Caco-2 (cell line): ENCODE measurements around the gene OTUB1. TPM values are rescaled to one million over a fixed set of nuclear protein-coding genes. Genes with fewer than 3 reads are reported as not detected.
"Not testable (repeated sequence)": the region's sequence is repeated elsewhere in the genome, so short reads cannot be mapped to it uniquely, and the experiment has no call there.

Experiments
- BruUV-seq: library from RNA; stranded (reverse); fragments of 400-500 nt; replicated peaks from 2 replicates; lab custom pipeline; 2021; lab: Mats Ljungman, UMichigan
- CTCF ChIA-PET: fragments of 300-600 bp; sonication (Branson Sonifier 250); formaldehyde crosslinking; loops from one replicate; lab custom pipeline; 2022; ENCODE audit warnings: antibody characterized with exemption; lab: Charles Lee
- POLR2A ChIA-PET: fragments of 300-600 bp; sonication (Branson Sonifier 250); formaldehyde crosslinking; loops from one replicate; lab custom pipeline; 2022; ENCODE audit warnings: antibody characterized with exemption; lab: Charles Lee
- DNase-seq, 2 experiments: peaks; one replicate each; pipeline versions ENCODE4 v3.0.0 to v3.0.0-alpha.2; 2020 to 2022
- H3K27me3 ChIP-seq: replicated peaks from 2 replicates; pipeline ENCODE4 v1.6.0; 2011; ENCODE audit warnings: low read length; ENCODE audit not compliant: control insufficient read depth, insufficient read depth
- H3K36me3 ChIP-seq: 2 replicates; pipeline ENCODE4 v1.5.1; 2011; ENCODE audit warnings: low read length; ENCODE audit not compliant: control insufficient read depth, insufficient read depth
- H3K4me1 ChIP-seq: fragments of 250-450 bp; sonication (Bioruptor Pico); 2 replicates; pipeline ENCODE4 v1.5.1; 2020; ENCODE audit warnings: mild to moderate bottlenecking
- H3K4me3 ChIP-seq: 2 replicates; pipeline ENCODE4 v1.5.1; 2011; ENCODE audit warnings: low read depth, mild to moderate bottlenecking, control low read depth, low read length
- H3K9me3 ChIP-seq: fragments of 250-450 bp; sonication (Bioruptor Pico); 2 replicates; pipeline ENCODE4 v1.5.1; 2020; ENCODE audit warnings: mild to moderate bottlenecking, moderate library complexity
- H3K27ac Mint-ChIP-seq: one replicate; pipeline ENCODE4 v1.8.0; 2022; ENCODE audit warnings: mixed read lengths; ENCODE audit not compliant: unreplicated experiment
- H3K27me3 Mint-ChIP-seq: one replicate; pipeline ENCODE4 v1.8.0; 2022; ENCODE audit warnings: mixed read lengths; ENCODE audit not compliant: insufficient read depth, unreplicated experiment
- H3K36me3 Mint-ChIP-seq: one replicate; pipeline ENCODE4 v1.8.0; 2022; ENCODE audit warnings: mild to moderate bottlenecking, mixed read lengths; ENCODE audit not compliant: insufficient read depth, unreplicated experiment
- H3K4me1 Mint-ChIP-seq: one replicate; pipeline ENCODE4 v1.8.0; 2022; ENCODE audit warnings: low read depth, mixed read lengths; ENCODE audit not compliant: unreplicated experiment
- H3K4me3 Mint-ChIP-seq: one replicate; pipeline ENCODE4 v1.8.0; 2022; ENCODE audit warnings: mild to moderate bottlenecking, moderate library complexity, mixed read lengths; ENCODE audit not compliant: unreplicated experiment
- H3K9me3 Mint-ChIP-seq: one replicate; pipeline ENCODE4 v1.8.0; 2022; ENCODE audit warnings: mixed read lengths; ENCODE audit not compliant: unreplicated experiment
- CTCF ChIP-seq, 2 experiments: fragments of 200-600 bp in 1 of 2; IDR thresholded peaks; 1 replicate in 1 of 2; 2 replicates in 1 of 2; pipeline versions ENCODE4 v1.5.1 to v1.8.0; 2011 to 2022; ENCODE audit warnings: antibody characterized with exemption in 1 of 2, control low read depth in 1 of 2, inconsistent platforms in 1 of 2, low read depth in 1 of 2, low read length in 1 of 2, mild to moderate bottlenecking in 1 of 2, moderate library complexity in 1 of 2; ENCODE audit not compliant: insufficient read depth in 1 of 2, severe bottlenecking in 1 of 2, unreplicated experiment in 1 of 2
- intact Hi-C: fragments of 100-400 bp; cut with micrococcal nuclease; formaldehyde crosslinking; loops from one replicate; pipeline ENCODE4 v1.10.0; 2022; ENCODE audit not compliant: unreplicated experiment
- total RNA-seq: library from RNA; stranded (reverse); gene quantifications from 2 replicates; pipeline ENCODE4 v1.2.3, GENCODE V29; 2022

OTUB1 gene
- total RNA-seq, 1 experiment from 2014 or later, result 152 TPM

DNA sequence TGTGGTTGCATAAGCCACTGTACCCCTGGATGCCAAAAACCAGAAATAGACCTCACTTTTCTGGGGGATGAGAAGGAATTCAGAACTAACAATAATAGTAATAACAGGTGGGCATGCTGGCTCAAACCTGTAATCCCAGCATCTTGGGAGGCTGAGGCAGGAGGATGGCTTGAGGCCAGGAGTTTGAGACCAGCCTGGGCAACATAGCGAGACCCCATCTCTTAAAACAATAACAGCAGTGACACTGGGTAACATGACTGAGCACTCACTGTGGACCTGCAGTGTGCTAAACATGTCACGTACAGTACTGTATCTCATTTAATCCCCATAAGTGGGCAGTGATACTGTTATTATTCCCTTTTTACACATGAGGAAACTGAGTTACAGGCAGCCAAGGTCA, 59.5 kb downstream of the OTUB1 start:
- Mint-ChIP-seq H3K4me1 (peaks cover 7% of the 10 kb centered on the region), H3K36me3 (no peaks in the 10 kb centered on the region), H3K27ac (no peak overlapping the region), H3K4me3 (no peak overlapping the region), H3K27me3 (no peaks in the 10 kb centered on the region), H3K9me3 (no peaks in the 10 kb centered on the region)
- Histone ChIP-seq H3K27me3 (no peaks in the 10 kb centered on the region), H3K9me3 (no peaks in the 10 kb centered on the region), H3K4me3 (no peak overlapping the region), H3K4me1 (peaks cover 13% of the 10 kb centered on the region), H3K36me3 (no peaks in the 10 kb centered on the region; the same call in 1 of the 2 replicates)
- intact Hi-C loops, result no loop called here
- ChIA-PET CTCF (no interaction called here), POLR2A (no interaction called here)
- DNase-seq, result no peak
- TF ChIP-seq CTCF (IDR thresholded peaks at IDR 0.05; ENCODE audit: insufficient read depth in 1 of 2, low read depth in 1 of 2, low read length in 1 of 2, severe bottlenecking in 1 of 2, unreplicated experiment in 1 of 2), result no peak
- BruUV-seq, result no TSS peak

DNA sequence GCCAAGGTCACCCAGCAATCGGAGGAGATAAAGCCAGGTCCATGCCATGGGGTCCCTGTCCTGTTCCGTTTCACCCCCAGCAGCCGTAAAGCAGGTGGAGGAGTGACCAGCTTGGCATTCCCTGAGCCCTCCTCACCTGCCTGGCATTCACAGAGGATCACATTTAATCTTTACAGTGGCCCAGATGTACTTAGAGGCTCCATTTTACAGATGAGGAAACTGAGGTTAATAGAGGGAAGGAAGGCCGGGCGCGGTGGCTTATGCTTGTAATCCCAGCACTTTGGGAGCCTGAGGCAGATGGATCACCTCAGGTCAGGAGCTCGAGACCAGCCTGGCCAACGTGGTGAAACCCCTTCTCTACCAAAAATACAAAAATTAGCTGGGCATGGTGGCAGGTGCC, 61.1 kb downstream of the OTUB1 start:
- BruUV-seq, intact Hi-C loops, H3K27me3 Mint-ChIP-seq, CTCF ChIA-PET, H3K27ac Mint-ChIP-seq, H3K4me1 ChIP-seq, H3K9me3 Mint-ChIP-seq, H3K36me3 ChIP-seq, H3K4me3 ChIP-seq, H3K36me3 Mint-ChIP-seq, H3K9me3 ChIP-seq, POLR2A ChIA-PET, H3K4me3 Mint-ChIP-seq, H3K27me3 ChIP-seq, H3K4me1 Mint-ChIP-seq, DNase-seq: not testable (repeated sequence)

Other genes starting within 250 kb of the OTUB1 start
- 30.8 and 31.0 TPM in 2 replicates for gene ZFTA, start 217.7 kb upstream of the OTUB1 start, total RNA-seq
- 71.2 and 72.1 TPM in 2 replicates for gene SPINDOC, start 173.0 kb upstream of the OTUB1 start, total RNA-seq
- gene MARK2, start 147.3 kb upstream of the OTUB1 start, total RNA-seq, result 63.5 and 64.5 TPM in 2 replicates
- gene RCOR2, start 69.3 kb upstream of the OTUB1 start, total RNA-seq, result 1.5 and 1.8 TPM in 2 replicates
- 42.7 and 43.7 TPM in 2 replicates for gene NAA40, start 47.4 kb upstream of the OTUB1 start, total RNA-seq
- 376 and 448 TPM in 2 replicates for gene COX8A, start 11.8 kb upstream of the OTUB1 start, total RNA-seq
- 0.14 and 0.39 TPM in 2 replicates for gene FLRT1, start 49.5 kb downstream of the OTUB1 start, total RNA-seq
- 24.0 and 29.6 TPM in 2 replicates for gene MACROD1, start 179.7 kb downstream of the OTUB1 start, total RNA-seq
- 293 and 297 TPM in 2 replicates for gene STIP1, start 199.7 kb downstream of the OTUB1 start, total RNA-seq
- gene FERMT3, start 220.3 kb downstream of the OTUB1 start, total RNA-seq, result 3.3 and 4.3 TPM in 2 replicates
- 32.1 and 36.8 TPM in 2 replicates for gene TRPT1, start 239.7 kb downstream of the OTUB1 start, total RNA-seq
- 31.9 and 33.4 TPM in 2 replicates for gene NUDT22, start 239.8 kb downstream of the OTUB1 start, total RNA-seq
- 22.3 and 22.9 TPM in 2 replicates for gene DNAJC4, start 244.1 kb downstream of the OTUB1 start, total RNA-seq
- gene VEGFB, start 248.1 kb downstream of the OTUB1 start, total RNA-seq, result 60.6 and 61.7 TPM in 2 replicates